NOMO-1 treated with dmso at 0.1 percent for 144 hours (cell line): ENCODE measurements around the gene HS6ST2.

ENCODE experiments used
- DNase-seq: peaks from one replicate; lab custom pipeline; 2025; ENCODE audit not compliant: unreplicated experiment; lab: John Stamatoyannopoulos, UW

The HS6ST2 gene

GRCh38 chrX:132689612-132690563, 268.5 kb downstream of the HS6ST2 start:
- no peak for DNase-seq

- no peak for DNase-seq
Observed at GRCh38 chrX:132685276-132685675, 273.2 kb downstream of the HS6ST2 start.

DNA sequence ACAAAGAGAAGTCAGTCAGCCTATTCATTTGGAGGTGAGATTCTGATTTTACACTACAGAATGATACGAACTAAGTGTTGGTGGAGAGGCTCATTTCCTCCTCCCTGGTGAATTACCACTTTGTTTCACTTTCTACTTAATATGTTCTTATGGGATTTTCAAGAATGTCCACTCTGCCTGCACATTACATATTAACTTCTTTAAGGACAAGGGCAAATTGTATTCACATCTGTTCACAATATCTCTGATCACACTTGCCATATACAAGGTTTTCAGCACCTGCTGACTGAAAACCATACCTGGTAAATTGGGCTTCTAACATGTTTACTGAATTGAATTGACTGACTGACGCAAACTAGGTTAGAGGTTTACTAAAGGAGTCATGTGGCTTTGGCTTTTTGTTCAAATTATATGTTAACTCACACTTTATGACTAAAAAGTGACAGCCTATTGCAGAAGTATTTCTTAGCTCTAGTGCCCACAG, 281.2 kb downstream of the HS6ST2 start:
- no peak for DNase-seq

- no peak for DNase-seq
Observed at GRCh38 chrX:132676561-132677186, 281.8 kb downstream of the HS6ST2 start.

DNA sequence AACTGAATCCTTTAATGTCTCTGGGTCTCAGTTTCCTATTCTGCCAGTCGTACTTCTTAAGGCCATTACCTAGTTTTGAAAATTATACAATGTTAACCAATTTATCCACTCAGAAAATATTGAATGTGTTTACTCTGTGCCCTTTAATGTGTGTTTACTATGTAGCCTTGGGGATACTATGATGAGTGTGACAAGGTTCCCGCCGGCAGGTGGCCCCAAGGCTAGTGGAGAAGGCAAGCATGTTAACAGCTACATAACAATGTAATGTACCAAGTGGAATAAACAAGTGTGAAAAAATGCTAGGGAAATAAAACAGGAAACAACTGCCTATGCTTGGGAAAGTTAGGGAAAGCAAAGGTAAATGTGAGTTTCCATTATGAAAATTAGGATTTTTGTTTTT, 282.3 kb downstream of the HS6ST2 start:
- no peak for DNase-seq

DNA sequence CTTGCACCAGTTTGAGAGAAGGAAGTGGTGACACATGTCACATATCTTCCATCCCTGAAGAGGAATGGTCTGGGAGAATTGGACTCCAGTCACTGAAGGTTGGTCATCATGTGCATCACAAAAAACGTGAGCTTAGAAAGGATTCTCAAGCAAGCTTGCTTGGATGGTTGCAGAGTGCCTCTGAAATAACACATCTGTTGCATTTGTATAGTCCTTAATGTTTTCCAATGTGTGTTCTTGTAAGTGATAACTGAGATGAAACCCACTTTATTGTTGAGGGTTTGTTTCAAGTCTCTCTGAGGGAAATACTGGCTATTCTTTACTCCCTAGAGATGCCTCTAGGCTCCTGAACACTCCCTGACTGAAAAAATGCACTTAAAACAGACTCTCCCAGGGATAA, 285.1 kb downstream of the HS6ST2 start:
- no peak for DNase-seq

- DNase-seq, result no peak
Observed at GRCh38 chrX:132671229-132671641, 287.2 kb downstream of the HS6ST2 start.

DNA sequence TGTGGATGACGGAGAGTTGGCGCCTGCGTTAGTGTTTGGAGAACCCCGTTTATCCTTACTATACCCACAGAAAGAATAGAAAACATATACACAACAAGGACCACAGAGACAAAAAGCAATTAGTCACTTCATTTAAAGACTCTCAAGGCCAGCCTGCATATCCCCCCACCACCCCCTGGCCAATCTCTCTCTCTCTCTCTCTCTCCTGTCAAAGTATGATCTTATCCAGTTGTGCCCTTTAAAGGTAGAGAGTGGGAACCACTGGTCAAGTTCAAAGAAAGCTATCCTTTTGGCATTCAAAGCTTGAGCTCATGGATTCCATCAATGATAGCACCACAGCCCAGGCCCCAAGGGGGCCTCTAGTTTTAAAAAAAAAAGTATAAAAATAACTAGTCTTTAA, 289.3 kb downstream of the HS6ST2 start:
- no peak for DNase-seq

GRCh38 chrX:132668178-132668577, 290.3 kb downstream of the HS6ST2 start:
- no peak for DNase-seq

- no peak for DNase-seq
Observed at GRCh38 chrX:132665676-132666075, 292.8 kb downstream of the HS6ST2 start.

DNA sequence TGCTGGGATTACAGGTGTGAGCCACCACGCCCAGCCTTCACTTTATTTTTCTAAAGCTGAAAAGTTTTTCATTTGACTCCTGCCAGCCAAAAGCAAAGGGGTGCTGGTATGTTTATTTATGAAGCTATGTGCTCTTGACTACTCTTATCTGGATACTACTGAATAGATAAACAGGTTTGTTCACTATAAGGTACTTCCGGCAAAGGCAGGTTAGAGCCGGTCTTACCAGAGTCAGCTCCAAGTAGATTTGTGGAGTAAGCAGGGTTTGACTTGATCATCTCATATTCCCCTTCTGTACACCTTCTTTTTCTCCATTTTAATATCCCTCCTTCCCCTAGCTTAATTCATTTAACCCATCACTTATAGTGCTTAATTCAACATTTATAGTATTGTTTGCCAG, 294.2 kb downstream of the HS6ST2 start:
- no peak for DNase-seq

GRCh38 chrX:132662844-132663243, 295.6 kb downstream of the HS6ST2 start:
- no peak for DNase-seq

DNA sequence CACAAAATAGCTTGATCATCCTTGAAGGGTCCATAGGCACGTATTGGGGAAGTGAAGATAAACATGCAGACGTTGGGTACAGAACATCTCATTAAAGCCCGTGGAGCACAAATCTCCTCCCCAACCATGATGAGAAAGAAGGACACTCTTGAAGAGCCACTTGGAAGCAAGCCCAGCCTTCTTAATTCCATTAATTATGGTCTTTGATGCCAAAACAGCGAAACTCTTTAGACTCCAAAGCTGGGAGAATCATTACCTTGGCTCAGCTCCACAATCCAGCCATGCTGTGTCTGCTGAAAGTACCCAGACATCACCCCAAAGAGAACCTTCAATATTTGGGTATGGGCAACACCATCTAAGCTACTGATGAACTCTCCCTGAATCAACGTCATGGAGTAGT, 300.6 kb downstream of the HS6ST2 start:
- no peak for DNase-seq

DNA sequence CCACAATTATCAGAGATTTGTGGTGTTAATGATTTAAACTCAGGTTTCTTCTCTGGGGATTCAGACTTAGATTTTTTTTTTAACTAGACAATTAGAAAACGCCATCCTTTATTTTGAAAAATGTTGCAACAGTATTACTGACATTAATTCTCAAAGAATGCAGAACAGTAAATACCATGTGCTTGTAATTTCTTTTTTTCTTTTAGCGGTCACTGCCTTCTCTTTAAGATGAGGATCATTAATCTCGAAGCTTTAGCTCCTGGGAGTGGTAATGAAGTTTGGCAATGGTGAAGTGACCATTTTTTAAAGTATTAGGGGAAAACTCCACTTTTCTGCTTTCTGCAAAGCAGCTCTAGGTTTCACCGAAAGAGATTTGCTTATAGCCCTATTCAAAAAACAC, 305.6 kb downstream of the HS6ST2 start:
- DNase-seq, result no peak

- no peak for DNase-seq
Observed at GRCh38 chrX:132651421-132652086, 306.9 kb downstream of the HS6ST2 start.

- no peak for DNase-seq
Observed at GRCh38 chrX:132648895-132649294, 309.5 kb downstream of the HS6ST2 start.

- no peak for DNase-seq
Observed at GRCh38 chrX:132639446-132639845, 319.0 kb downstream of the HS6ST2 start.

DNA sequence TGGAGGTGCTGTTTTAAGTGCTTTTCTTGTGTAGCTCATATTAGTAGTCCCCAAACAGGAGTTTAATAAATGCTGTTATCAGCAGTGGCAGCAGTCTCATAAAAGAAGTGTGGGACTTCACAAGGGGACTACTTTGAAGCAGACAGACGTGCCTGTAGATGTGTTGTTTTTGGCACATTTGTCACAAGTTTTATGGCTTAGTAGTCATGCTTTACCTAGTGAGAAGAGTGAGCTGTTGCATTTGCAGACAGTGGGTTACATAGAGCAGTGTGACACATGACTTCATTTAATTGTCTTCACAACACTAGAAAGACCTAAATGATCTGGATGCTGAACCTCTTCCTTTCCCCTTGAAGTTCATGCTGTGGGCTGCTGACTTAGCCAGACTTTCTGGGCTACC, 320.1 kb downstream of the HS6ST2 start:
- DNase-seq, result no peak

DNA sequence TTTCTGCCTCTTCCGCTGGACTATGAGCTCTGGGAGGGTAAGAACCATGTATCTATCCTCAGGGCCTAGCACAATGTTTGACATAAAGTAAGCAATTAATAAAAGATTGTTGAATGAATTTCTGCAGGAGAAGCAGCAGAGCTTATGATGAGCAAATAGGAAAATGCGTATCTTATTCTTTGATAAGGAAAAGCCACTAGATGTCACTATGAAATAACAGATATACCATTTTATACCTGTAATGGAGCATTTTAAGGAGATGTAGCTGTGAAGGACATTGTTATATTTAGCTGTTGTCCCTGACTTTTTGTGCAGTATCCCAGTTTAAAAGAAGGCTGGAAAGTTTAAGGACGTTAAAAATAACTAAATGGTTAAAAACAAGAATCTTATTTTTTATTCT, 322.3 kb downstream of the HS6ST2 start:
- no peak for DNase-seq

DNA sequence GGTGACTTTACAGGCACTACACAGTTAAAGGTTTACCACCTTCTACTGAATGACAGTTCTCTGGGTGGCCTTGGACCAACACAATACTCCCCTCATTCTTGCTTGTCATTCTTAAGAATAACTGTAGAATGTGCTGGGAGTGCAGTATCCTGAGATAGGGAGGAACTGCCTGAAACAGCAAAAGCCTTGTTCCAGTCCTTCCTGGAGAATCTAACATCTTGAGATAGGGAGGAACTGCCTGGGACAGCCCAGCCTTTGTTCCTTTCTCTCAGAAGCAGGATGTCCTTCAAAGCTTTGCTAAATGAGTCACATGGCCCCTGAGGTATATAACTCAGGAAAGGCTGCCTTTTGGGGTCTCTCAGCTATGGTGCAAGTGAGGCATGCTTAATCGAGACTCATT, 323.9 kb downstream of the HS6ST2 start:
- no peak for DNase-seq

GRCh38 chrX:132631579-132632232, 326.7 kb downstream of the HS6ST2 start:
- no peak for DNase-seq
